IMR-90 (cell line): ENCODE data around the gene CDYL2. TPM values are rescaled to one million over a fixed set of nuclear protein-coding genes. Genes with fewer than 3 reads are reported as not detected.

Experiments used
- ATAC-seq: fragments of 200-7000 bp; cut with Tn5 transposase; 2 replicates; pipeline ENCODE4 v1.9.1; 2020; ENCODE audit warnings: low read depth, mild to moderate bottlenecking, moderate library complexity
- BruUV-seq: library from RNA; stranded (reverse); fragments of 400-500 nt; replicated peaks from 2 replicates; lab custom pipeline; 2021; lab: Mats Ljungman, UMichigan
- CTCF ChIA-PET: fragments of 300-600 bp; formaldehyde crosslinking; extraction: SDS; loops from one replicate; lab custom pipeline; 2021; ENCODE audit warnings: antibody characterized with exemption; lab: Yijun Ruan, JAX
- POLR2A ChIA-PET: fragments of 300-600 bp; sonication (Branson Sonifier 250); formaldehyde crosslinking; loops from one replicate; lab custom pipeline; 2022; ENCODE audit warnings: antibody characterized with exemption; ENCODE audit not compliant: unreplicated experiment; lab: Charles Lee
- DNase-seq: peaks from one replicate; pipeline ENCODE4 v3.0.0; 2013
- H2AFZ ChIP-seq: replicated peaks from 2 replicates; pipeline ENCODE3; 2013; ENCODE audit warnings: low read length, mild to moderate bottlenecking; ENCODE audit not compliant: poor library complexity
- H2AK5ac ChIP-seq: 2 replicates; pipeline ENCODE4 v1.6.1; 2013; ENCODE audit warnings: low read depth, low read length, inconsistent platforms
- H2AK9ac ChIP-seq: replicated peaks from 2 replicates; pipeline ENCODE3; 2013; ENCODE audit warnings: mild to moderate bottlenecking, low read depth, low read length, moderate library complexity; ENCODE audit not compliant: poor library complexity
- H2BK120ac ChIP-seq: 2 replicates; pipeline ENCODE4 v1.6.1; 2013; ENCODE audit warnings: low read depth, low read length, inconsistent platforms
- H2BK15ac ChIP-seq: 3 replicates; pipeline ENCODE4 v1.6.1; 2013; ENCODE audit warnings: low read depth, low read length, inconsistent platforms
- H2BK20ac ChIP-seq: 2 replicates; pipeline ENCODE4 v1.6.1; 2013; ENCODE audit warnings: low read depth, mild to moderate bottlenecking, inconsistent platforms, low read length, moderate library complexity
- H2BK5ac ChIP-seq: 2 replicates; pipeline ENCODE4 v1.6.1; 2013; ENCODE audit warnings: mild to moderate bottlenecking, low read depth, low read length, inconsistent platforms; ENCODE audit not compliant: poor library complexity, severe bottlenecking
- H3K14ac ChIP-seq: replicated peaks from 2 replicates; pipeline ENCODE4 v1.6.1; 2013; ENCODE audit warnings: low read depth, low read length, inconsistent platforms
- H3K18ac ChIP-seq: 2 replicates; pipeline ENCODE4 v1.6.1; 2013; ENCODE audit warnings: low read depth, low read length, control low read depth
- H3K23ac ChIP-seq: 2 replicates; pipeline ENCODE4 v1.6.1; 2013; ENCODE audit warnings: low read depth, low read length, inconsistent platforms
- H3K27ac ChIP-seq: 2 replicates; pipeline ENCODE4 v1.5.1; 2013; ENCODE audit warnings: mild to moderate bottlenecking, control low read depth, low read length; ENCODE audit not compliant: insufficient read depth
- H3K27me3 ChIP-seq: 2 replicates; pipeline ENCODE4 v1.6.1; 2013; ENCODE audit warnings: low read length; ENCODE audit not compliant: control insufficient read depth, insufficient read depth
- H3K36me3 ChIP-seq: 2 replicates; pipeline ENCODE4 v1.6.1; 2013; ENCODE audit warnings: low read length, mixed read lengths; ENCODE audit not compliant: control insufficient read depth, insufficient read depth
- H3K4ac ChIP-seq: 2 replicates; pipeline ENCODE4 v1.6.1; 2013; ENCODE audit warnings: low read depth, low read length, inconsistent platforms
- H3K4me1 ChIP-seq: 2 replicates; pipeline ENCODE4 v1.6.1; 2013; ENCODE audit warnings: low read length, mixed read lengths; ENCODE audit not compliant: control insufficient read depth, insufficient read depth
- H3K4me2 ChIP-seq: 2 replicates; pipeline ENCODE4 v1.6.1; 2013; ENCODE audit warnings: low read depth, mild to moderate bottlenecking, control low read depth, low read length, moderate library complexity
- H3K4me3 ChIP-seq: 2 replicates; pipeline ENCODE4 v1.5.1; 2013; ENCODE audit warnings: low read depth, mild to moderate bottlenecking, control low read depth, low read length, moderate library complexity; ENCODE audit not compliant: insufficient read depth
- H3K56ac ChIP-seq: 2 replicates; pipeline ENCODE4 v1.6.1; 2013; ENCODE audit warnings: low read length, inconsistent platforms; ENCODE audit not compliant: insufficient read depth; ENCODE audit errors: extremely low read depth
- H3K79me1 ChIP-seq, 2 experiments: 2 replicates each; pipeline ENCODE4 v1.6.1; 2013; ENCODE audit warnings: low read length in 2 of 2, inconsistent platforms in 1 of 2, low read depth in 1 of 2
- H3K9ac ChIP-seq: 2 replicates; pipeline ENCODE4 v1.6.1; 2013; ENCODE audit warnings: low read depth, low read length, control low read depth
- H3K9me1 ChIP-seq: 2 replicates; pipeline ENCODE4 v1.6.1; 2013; ENCODE audit warnings: low read length, inconsistent platforms; ENCODE audit not compliant: insufficient read depth
- H3K9me3 ChIP-seq: 2 replicates; pipeline ENCODE4 v1.6.1; 2013; ENCODE audit warnings: low read length; ENCODE audit not compliant: control insufficient read depth, insufficient read depth
- H4K20me1 ChIP-seq: 2 replicates; pipeline ENCODE4 v1.6.1; 2013; ENCODE audit warnings: low read length, inconsistent platforms; ENCODE audit not compliant: insufficient read depth
- H4K5ac ChIP-seq: 2 replicates; pipeline ENCODE4 v1.6.1; 2013; ENCODE audit warnings: mild to moderate bottlenecking, low read depth, low read length, control low read depth
- H4K8ac ChIP-seq, 2 experiments: 2 replicates each; pipeline ENCODE4 v1.6.1; 2013; ENCODE audit warnings: low read depth in 2 of 2, low read length in 2 of 2, control low read depth in 1 of 2, inconsistent platforms in 1 of 2
- H4K91ac ChIP-seq: 2 replicates; pipeline ENCODE4 v1.6.1; 2013; ENCODE audit warnings: low read depth, low read length, inconsistent platforms; ENCODE audit not compliant: insufficient read depth
- BHLHE40 ChIP-seq: fragments of 150-350 bp; IDR thresholded peaks from 2 replicates; pipeline ENCODE4 v1.6.1; 2016; ENCODE audit warnings: mild to moderate bottlenecking, low read depth, low read length
- CEBPB ChIP-seq: IDR thresholded peaks from 2 replicates; pipeline ENCODE4 v1.6.1; 2012; ENCODE audit warnings: low read depth, low read length, improper control_type of control experiment
- CHD1 ChIP-seq: IDR thresholded peaks from 2 replicates; pipeline ENCODE4 v1.6.1; 2012; ENCODE audit warnings: low read depth, low read length, improper control_type of control experiment
- FOS ChIP-seq: fragments of 150-350 bp; IDR thresholded peaks from 2 replicates; pipeline ENCODE4 v1.6.1; 2016; ENCODE audit warnings: low read depth, low read length
- MAFK ChIP-seq: IDR thresholded peaks from 2 replicates; pipeline ENCODE4 v1.6.1; 2012; ENCODE audit warnings: low read depth, low read length, improper control_type of control experiment
- MAZ ChIP-seq: IDR thresholded peaks from 2 replicates; pipeline ENCODE4 v1.6.1; 2012; ENCODE audit warnings: low read depth, mild to moderate bottlenecking, low read length, improper control_type of control experiment, moderate library complexity, borderline replicate concordance
- MXI1 ChIP-seq: IDR thresholded peaks from 2 replicates; pipeline ENCODE4 v1.6.1; 2012; ENCODE audit warnings: low read depth, mild to moderate bottlenecking, low read length, moderate library complexity, borderline replicate concordance
- NFE2L2 ChIP-seq: fragments of 150-350 bp; IDR thresholded peaks from 2 replicates; pipeline ENCODE4 v1.6.1; 2016; ENCODE audit warnings: low read depth, mild to moderate bottlenecking, low read length
- POLR2A ChIP-seq: IDR thresholded peaks from 2 replicates; pipeline ENCODE4 v1.6.1; 2012; ENCODE audit warnings: mild to moderate bottlenecking, low read depth, low read length
- RAD21 ChIP-seq: IDR thresholded peaks from 2 replicates; pipeline ENCODE4 v1.6.1; 2012; ENCODE audit warnings: low read length, improper control_type of control experiment
- RCOR1 ChIP-seq: IDR thresholded peaks from 2 replicates; pipeline ENCODE4 v1.6.1; 2012; ENCODE audit warnings: mild to moderate bottlenecking, low read length, improper control_type of control experiment; ENCODE audit not compliant: insufficient replicate concordance
- RFX5 ChIP-seq: IDR thresholded peaks from 2 replicates; pipeline ENCODE4 v1.8.0; 2012; ENCODE audit warnings: low read depth, mild to moderate bottlenecking, low read length, moderate library complexity
- SMC3 ChIP-seq: fragments of 150-350 bp; IDR thresholded peaks from 2 replicates; pipeline ENCODE4 v1.6.1; 2016; ENCODE audit warnings: low read depth, mild to moderate bottlenecking, antibody characterized with exemption, low read length, moderate library complexity
- WGBS, 2 experiments: methylation state at CpG; one replicate each; pipeline versions ENCODE4 v1.1.5 to v1.1.7; 2013; ENCODE audit warnings: missing lambda C conversion rate in 2 of 2; ENCODE audit not compliant: insufficient read length in 1 of 2; ENCODE audit errors: extremely low coverage in 2 of 2; 5-methylcytosine and 5-hydroxymethylcytosine counted together
- dilution Hi-C: fragments of 300-500 bp; cut with HindIII; formaldehyde crosslinking; loops from one replicate; pipeline ENCODE4 v1.14.3; 2018; ENCODE audit warnings: low sequenced_read_pairs; ENCODE audit not compliant: unreplicated experiment
- in situ Hi-C: fragments of 300-500 bp; cut with MboI; formaldehyde crosslinking; loops from 3 replicates; pipeline ENCODE4 v1.14.3; 2019; ENCODE audit warnings: low sequenced_read_pairs, inconsistent platforms, mixed read lengths
- intact Hi-C: fragments of 100-400 bp; cut with micrococcal nuclease; formaldehyde crosslinking; loops from 2 replicates; pipeline ENCODE4 v1.10.0; 2022
- polyA plus RNA-seq, 3 experiments: library from polyadenylated mRNA; depleted of rRNA; stranded (reverse); fragments of >200 nt; gene quantifications; 2 replicates each; pipeline ENCODE4 v1.2.3, GENCODE V29; 2012; ENCODE audit warnings: low replicate concordance in 1 of 3
- total RNA-seq: library from RNA; depleted of rRNA; stranded (reverse); fragments of >200 nt; gene quantifications from 2 replicates; pipeline ENCODE4 v1.2.3, GENCODE V29; 2012
- TF ChIP-seq, protein P1 (sequence below): fragments of 150-350 bp; IDR thresholded peaks from 2 replicates; pipeline ENCODE4 v1.6.1; 2017; ENCODE audit warnings: mild to moderate bottlenecking, antibody characterized with exemption, low read length, low read depth
- TF ChIP-seq, protein P2 (sequence below): fragments of 150-350 bp; IDR thresholded peaks from 2 replicates; pipeline ENCODE4 v1.6.1; 2016; ENCODE audit warnings: low read depth, mild to moderate bottlenecking, low read length, moderate library complexity, borderline replicate concordance
- TF ChIP-seq, protein P3 (sequence below): conservative IDR thresholded peaks from 2 replicates; pipeline ENCODE4 v1.5.1; 2012; ENCODE audit warnings: mild to moderate bottlenecking, low read depth, low read length, improper control_type of control experiment

Gene CDYL2
- total and polyA plus RNA-seq, 2 of the 4 experiments (the other 2 are of a cell fraction), result 1.2 to 3.9 TPM

DNA sequence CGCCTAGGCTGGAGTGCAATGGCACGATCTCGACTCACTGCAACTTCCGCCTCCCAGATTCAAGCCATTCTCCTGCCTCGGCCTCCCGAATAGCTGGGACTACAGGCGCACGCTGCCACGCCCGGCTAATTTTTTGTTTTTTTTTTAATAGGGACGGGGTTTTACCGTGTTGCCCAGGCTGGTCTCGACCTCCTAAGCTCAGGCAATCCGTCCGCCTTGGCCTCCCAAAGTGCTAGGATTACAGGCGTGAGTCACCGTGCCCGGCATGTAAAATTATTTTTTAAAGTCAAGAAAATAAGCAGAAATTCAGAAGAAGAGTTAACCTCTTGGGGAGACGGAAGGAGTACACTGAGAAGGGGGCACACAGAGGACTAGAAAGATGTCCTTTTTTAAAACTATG lies 27.5 kb downstream of the CDYL2 start:
- H3K36me3 ChIP-seq, result no peaks in the 10 kb centered on the region
- H4K91ac ChIP-seq, result no peak overlapping the region
- no peak overlapping the region for H3K4me3 ChIP-seq
- CTCF ChIA-PET, result no interaction called here
- no peaks in the 10 kb centered on the region for H4K20me1 ChIP-seq
- H3K9me3 ChIP-seq, result no peaks in the 10 kb centered on the region
- H3K14ac ChIP-seq, result no peak overlapping the region
- H2AK5ac ChIP-seq, result no peak overlapping the region
- no peak for TF ChIP-seq CEBPB
- TF ChIP-seq, protein P1, sequence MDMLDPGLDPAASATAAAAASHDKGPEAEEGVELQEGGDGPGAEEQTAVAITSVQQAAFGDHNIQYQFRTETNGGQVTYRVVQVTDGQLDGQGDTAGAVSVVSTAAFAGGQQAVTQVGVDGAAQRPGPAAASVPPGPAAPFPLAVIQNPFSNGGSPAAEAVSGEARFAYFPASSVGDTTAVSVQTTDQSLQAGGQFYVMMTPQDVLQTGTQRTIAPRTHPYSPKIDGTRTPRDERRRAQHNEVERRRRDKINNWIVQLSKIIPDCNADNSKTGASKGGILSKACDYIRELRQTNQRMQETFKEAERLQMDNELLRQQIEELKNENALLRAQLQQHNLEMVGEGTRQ, result no peak
- no peak for TF ChIP-seq MXI1
- TF ChIP-seq FOS, result no peak
- no peak for TF ChIP-seq POLR2A
- TF ChIP-seq SMC3, result no peak
- no peak for TF ChIP-seq MAFK
- TF ChIP-seq, protein P2, sequence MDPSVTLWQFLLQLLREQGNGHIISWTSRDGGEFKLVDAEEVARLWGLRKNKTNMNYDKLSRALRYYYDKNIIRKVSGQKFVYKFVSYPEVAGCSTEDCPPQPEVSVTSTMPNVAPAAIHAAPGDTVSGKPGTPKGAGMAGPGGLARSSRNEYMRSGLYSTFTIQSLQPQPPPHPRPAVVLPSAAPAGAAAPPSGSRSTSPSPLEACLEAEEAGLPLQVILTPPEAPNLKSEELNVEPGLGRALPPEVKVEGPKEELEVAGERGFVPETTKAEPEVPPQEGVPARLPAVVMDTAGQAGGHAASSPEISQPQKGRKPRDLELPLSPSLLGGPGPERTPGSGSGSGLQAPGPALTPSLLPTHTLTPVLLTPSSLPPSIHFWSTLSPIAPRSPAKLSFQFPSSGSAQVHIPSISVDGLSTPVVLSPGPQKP, result no peak
- no peak for TF ChIP-seq RCOR1
- no peak for TF ChIP-seq MAZ
- TF ChIP-seq NFE2L2, result no peak
- no peak for TF ChIP-seq RAD21
- TF ChIP-seq CHD1, result no peak
- TF ChIP-seq RFX5, result no peak
- no peak for TF ChIP-seq BHLHE40
- TF ChIP-seq, protein P3, sequence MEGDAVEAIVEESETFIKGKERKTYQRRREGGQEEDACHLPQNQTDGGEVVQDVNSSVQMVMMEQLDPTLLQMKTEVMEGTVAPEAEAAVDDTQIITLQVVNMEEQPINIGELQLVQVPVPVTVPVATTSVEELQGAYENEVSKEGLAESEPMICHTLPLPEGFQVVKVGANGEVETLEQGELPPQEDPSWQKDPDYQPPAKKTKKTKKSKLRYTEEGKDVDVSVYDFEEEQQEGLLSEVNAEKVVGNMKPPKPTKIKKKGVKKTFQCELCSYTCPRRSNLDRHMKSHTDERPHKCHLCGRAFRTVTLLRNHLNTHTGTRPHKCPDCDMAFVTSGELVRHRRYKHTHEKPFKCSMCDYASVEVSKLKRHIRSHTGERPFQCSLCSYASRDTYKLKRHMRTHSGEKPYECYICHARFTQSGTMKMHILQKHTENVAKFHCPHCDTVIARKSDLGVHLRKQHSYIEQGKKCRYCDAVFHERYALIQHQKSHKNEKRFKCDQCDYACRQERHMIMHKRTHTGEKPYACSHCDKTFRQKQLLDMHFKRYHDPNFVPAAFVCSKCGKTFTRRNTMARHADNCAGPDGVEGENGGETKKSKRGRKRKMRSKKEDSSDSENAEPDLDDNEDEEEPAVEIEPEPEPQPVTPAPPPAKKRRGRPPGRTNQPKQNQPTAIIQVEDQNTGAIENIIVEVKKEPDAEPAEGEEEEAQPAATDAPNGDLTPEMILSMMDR, result no peak
- no peak overlapping the region for H4K8ac ChIP-seq
- WGBS, 2 experiments, result 67% methylated on average over 7 of the region's 19 CpGs; no CpG with 5 or more reads in 1 of the 2 experiments
- H3K27ac ChIP-seq, result no peak overlapping the region
- no peak overlapping the region for H3K18ac ChIP-seq
- no peak overlapping the region for H3K4ac ChIP-seq
- H4K5ac ChIP-seq, result no peak overlapping the region
- H3K56ac ChIP-seq, result no peak overlapping the region
- POLR2A ChIA-PET, result interaction anchor here (0.6 kb wide), 1 partner anchor 14 kb away, joined by 3 read pairs; no protein-coding TSS in a partner anchor
- H2BK15ac ChIP-seq, result no peak overlapping the region
- no peaks in the 10 kb centered on the region for H3K9me1 ChIP-seq
- dilution Hi-C loops, result no loop called here
- in situ Hi-C loops, result no loop called here
- H3K4me2 ChIP-seq, result no peak overlapping the region
- no peak overlapping the region for H2BK5ac ChIP-seq
- H3K9ac ChIP-seq, result no peak overlapping the region
- H2AFZ ChIP-seq, result no peak overlapping the region
- no peaks in the 10 kb centered on the region for H3K27me3 ChIP-seq
- intact Hi-C loops, result no loop called here
- no peak overlapping the region for H2BK120ac ChIP-seq
- BruUV-seq, result no TSS peak
- no peaks in the 10 kb centered on the region for H3K79me1 ChIP-seq
- no peak overlapping the region for H3K23ac ChIP-seq
- H3K4me1 ChIP-seq, result no peaks in the 10 kb centered on the region
- DNase-seq, result no peak
- no peak overlapping the region for H2BK20ac ChIP-seq
- ATAC-seq, result no peak
- H2AK9ac ChIP-seq, result no peak overlapping the region
